Hematopoietic multipotent progenitor cell (in vitro differentiated cells): Measurements from ENCODE around the gene CPA2. TPM values are rescaled to one million over a fixed set of nuclear protein-coding genes. Genes with fewer than 3 reads are reported as not detected.

Source experiments
- DNase-seq, 3 donors: peaks; one replicate each; pipeline ENCODE4 v3.0.0-alpha.2; 2011 to 2015; ENCODE audit warnings: low read depth in 2 of 3, low spot score in 2 of 3
- total RNA-seq: library from RNA; depleted of rRNA; stranded (reverse); fragments of >200 nt; gene quantifications from one replicate; pipeline ENCODE4 v1.2.3, GENCODE V29; 2012

CPA2 gene
- total RNA-seq, 1 donor, result under 0.01 TPM

- DNase-seq, result no peak
Observed at GRCh38 chr7:130278860-130279259, 12.2 kb downstream of the CPA2 start.

GRCh38 chr7:130279286-130279685 lies 12.6 kb downstream of the CPA2 start:
- no peak for DNase-seq

DNA sequence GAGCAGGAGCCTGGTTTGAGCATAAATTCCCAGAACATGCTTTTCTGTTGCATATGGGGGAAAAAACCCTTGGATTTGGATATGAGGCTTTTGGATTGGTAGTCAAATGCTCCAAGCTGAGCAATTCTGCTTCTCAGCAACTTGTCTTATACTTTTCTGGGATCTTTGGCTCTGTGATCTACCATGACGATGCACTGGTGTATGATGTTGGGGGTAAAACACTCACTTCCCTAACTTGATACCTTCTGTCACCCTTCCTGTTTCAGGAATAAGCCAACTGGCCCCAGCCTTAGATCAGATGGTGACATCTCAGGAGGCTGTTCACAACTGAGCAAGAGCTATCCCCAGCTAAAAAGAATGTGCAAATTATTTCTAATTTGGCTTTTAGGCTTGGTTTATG lies 13.2 kb downstream of the CPA2 start:
- no peak for DNase-seq

DNA sequence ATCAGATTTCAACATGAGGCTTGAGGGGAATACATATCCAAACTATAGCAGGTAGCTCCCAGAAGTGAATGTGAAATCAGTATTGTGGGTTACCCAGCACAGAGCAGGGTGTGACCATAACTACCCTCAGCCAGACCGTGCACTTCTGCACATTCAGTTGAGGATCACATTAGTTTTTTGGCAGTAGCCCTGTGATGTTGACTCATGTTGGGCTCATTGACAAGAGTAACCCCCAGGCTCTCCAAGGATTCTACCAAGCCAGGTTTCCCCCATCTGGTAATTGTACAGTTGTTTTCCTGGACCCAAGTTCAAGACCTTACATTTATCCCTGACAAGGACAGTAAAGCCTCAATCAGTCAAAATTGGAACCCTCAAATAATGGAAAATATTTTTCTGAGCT lies 14.6 kb downstream of the CPA2 start:
- DNase-seq, result no peak

GRCh38 chr7:130286881-130287280 lies 20.2 kb downstream of the CPA2 start:
- no peak for DNase-seq

- no peak for DNase-seq
Observed at GRCh38 chr7:130288168-130288567, 21.5 kb downstream of the CPA2 start.

DNA sequence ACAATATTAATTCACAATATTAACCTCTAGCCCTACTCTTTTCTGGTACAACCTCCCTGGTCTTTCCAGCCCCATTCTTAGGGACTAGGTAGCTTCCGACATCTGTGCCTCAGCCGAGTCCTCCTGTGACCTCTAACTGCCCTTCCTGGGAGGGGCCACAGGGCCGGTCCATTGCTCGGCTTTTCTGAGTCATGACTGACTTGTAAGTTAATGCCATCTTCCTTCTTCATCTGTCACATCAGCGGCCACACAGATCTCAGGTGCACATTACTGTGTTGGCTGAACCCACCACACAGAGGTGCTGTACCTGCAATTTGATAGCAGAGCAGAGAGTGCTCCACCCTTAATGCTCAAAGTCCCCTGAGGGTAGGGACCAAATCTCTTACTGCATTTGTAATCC lies 22.2 kb downstream of the CPA2 start:
- no peak for DNase-seq

- DNase-seq, result no peak
Observed at GRCh38 chr7:130289478-130289877, 22.8 kb downstream of the CPA2 start.

- DNase-seq, result no peak
Observed at GRCh38 chr7:130290745-130291144, 24.1 kb downstream of the CPA2 start.

- DNase-seq, result no peak
Observed at GRCh38 chr7:130292682-130293257, 26.1 kb downstream of the CPA2 start, which contains the start of gene CPA4. TSS of gene CPA4 (plus strand) at chr7:130293161. CDS start at chr7:130293181, 20 bp downstream.

DNA sequence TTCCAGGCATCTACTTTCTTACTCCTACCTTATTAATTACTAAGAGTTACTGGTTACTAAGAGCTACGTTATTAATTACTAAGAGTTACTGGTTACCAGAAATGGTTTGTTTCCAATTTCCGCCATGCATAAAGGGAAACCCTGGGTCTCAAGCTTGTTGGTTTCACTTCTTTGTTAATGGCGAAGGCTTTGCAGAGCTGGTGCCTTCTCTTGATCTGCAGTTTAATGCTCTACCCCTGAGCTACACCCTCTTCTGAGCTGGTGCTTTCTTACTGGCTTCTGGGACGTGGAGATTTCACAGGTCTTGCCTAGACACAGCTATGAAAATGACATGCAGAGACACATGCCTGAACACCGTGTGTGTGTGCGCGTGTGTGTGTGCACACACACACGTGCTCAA lies 26.9 kb downstream of the CPA2 start:
- DNase-seq, result no peak

- DNase-seq, result no peak
Observed at GRCh38 chr7:130294314-130294713, 27.7 kb downstream of the CPA2 start.

DNA sequence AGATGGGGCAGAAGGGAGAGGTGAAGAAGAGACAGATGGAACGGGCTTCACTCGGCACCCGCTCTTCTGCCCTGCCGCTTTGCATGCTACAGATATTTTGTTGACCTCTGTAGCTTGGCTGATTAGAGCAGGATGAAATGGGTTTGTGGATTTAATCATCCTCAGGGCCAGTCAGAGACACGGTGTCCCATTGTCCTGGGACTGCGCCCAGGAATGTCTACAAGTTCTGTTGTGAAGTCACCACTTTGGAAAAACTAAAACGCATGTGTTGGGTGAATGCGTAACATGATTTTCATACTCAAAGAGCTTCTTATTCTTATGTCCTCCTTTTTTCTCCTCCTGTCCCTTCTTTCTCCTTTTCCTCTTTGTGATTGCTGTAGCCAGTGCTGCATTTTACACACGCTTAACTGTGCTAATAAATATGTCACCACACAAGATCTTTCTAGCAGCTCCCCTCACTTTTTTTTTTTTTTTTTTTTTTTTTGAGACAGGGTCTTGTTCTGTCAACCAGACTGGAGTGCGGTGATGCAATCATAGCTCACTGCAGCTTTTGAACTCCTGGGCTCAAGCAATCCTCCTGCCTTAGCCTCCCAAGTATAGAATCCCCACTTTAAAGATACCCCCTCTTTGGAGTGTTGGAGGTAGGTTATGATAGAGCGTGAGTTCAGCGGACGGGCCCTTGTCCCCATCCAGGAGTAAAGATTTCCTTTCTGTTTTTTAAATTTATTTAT lies 29.7 kb downstream of the CPA2 start:
- no peak for DNase-seq

DNA sequence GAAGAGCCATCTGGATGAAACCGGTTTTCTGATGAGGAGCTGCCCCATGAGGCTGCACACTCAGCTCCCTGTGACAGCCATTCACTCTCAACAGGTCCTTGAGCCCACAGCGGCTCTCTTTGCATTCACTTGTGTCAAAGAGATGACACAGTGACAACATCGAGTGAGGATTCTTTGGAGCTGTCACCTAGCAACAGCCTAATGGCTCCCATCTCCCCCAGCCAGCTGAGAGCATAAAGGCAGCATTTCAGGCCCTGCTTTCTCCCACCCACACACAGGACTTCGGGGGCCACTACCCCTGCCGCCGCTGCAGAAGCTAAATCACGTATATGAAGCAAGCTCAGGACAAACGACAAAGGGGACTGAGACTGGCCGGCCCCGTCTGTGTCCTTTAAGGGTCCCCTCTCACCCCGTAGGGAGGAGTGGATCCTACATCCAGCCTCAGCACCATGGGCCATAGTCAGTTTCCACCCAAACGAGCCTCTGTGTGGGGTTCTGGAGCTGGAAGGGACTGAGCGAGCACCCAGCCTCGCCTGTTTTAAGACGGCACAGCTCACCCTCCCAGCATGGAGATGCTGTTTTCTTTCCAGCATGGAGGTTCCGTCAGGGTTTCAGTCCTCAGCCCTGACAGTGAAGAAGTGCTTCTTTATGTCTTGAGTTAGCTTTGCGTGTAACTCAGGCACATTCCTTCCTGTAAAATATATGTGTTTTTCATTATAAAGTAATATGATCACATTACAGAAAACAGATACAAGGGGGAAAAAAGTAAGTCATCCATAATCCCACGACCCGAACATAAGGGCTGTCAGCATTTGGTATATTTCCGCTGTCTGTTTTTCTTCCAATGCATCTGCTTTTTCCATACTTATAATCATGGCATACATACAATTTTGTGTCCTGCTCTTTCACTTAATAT lies 31.2 kb downstream of the CPA2 start:
- DNase-seq, result no peak

DNA sequence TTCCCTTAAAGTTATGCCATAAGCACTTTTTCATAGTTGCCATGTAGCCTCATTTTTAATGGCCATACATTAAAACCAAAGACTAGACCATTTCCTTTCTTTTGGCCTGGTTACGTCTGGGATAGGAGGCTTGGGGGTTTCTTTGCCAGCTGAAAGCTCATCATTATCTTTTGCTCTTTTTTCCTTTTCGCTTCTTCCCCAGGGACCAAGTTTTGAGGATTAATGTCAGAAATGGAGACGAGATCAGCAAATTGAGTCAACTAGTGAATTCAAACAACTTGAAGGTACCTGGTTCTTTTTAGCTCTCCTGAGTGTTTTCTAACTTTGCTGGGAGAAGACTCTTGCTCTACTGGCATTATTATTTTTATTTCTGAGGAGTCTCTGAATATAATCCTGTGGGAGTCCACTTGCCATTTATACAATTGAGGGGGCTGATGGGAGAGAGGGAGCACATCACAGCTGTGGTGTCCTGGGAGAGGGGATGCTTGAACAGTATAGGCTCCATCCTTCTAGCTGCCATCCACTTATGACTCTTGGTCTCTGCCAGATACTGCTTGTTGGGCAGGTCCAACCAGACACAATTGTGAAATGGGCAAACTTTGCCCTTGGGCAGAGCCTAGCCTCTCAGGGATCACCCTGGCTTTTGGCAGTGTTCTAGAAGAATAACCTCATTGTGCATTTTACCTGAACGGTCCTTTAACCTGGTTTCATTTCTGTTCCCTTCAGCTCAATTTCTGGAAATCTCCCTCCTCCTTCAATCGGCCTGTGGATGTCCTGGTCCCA lies 32.1 kb downstream of the CPA2 start:
- no peak for DNase-seq

GRCh38 chr7:130299866-130300265 lies 33.2 kb downstream of the CPA2 start:
- no peak for DNase-seq

- DNase-seq, result no peak
Observed at GRCh38 chr7:130301501-130302020, 34.9 kb downstream of the CPA2 start.

GRCh38 chr7:130302649-130303048 lies 36.0 kb downstream of the CPA2 start:
- no peak for DNase-seq

- DNase-seq, result no peak
Observed at GRCh38 chr7:130303127-130303526, 36.5 kb downstream of the CPA2 start.

- DNase-seq, result peak in 1 of 3 donors; percentile 29
Observed at GRCh38 chr7:130303551-130303950, 36.9 kb downstream of the CPA2 start.
